GM11168 (cell line): ENCODE measurements around the gene MRPL22.
"Not testable (repeated sequence)": the region's sequence is repeated elsewhere in the genome, so short reads cannot be mapped to it uniquely, and the experiment has no call there.

ENCODE experiments used
- in situ Hi-C: fragments of 300-500 bp; cut with MboI; formaldehyde crosslinking; loops from one replicate; pipeline ENCODE4 v1.12.0; 2022; ENCODE audit warnings: low sequenced_read_pairs; ENCODE audit not compliant: unreplicated experiment

Gene MRPL22

GRCh38 chr5:154986151-154986550, 45.3 kb downstream of the MRPL22 start:
- in situ Hi-C loops = no loop called here

- in situ Hi-C loops = no loop called here
These were observed 48.8 kb downstream of the MRPL22 start for GRCh38 chr5:154989626-154990025.

GRCh38 chr5:154993461-154993860, 52.6 kb downstream of the MRPL22 start:
- in situ Hi-C loops = no loop called here

GRCh38 chr5:154995679-154996078, 54.8 kb downstream of the MRPL22 start:
- in situ Hi-C loops = no loop called here

DNA sequence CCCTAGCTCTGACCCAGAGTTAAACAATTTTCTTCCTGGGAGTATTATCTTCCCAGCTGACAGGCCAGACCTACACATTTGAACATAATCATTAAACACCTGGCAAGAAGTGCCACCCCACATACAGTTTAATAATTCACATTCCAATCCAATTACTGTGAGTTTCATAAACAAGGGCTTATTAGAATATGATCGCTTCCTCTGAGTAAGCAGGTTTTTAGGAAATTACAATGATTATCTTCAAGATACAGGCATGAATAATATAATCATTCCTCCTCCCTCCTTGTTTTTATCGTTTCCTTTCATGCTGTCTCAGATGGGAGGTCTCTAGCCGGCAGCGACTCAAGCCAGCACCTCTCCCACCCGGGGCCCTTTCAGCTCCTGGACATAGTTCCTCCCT, 56.9 kb downstream of the MRPL22 start:
- in situ Hi-C loops = no loop called here

DNA sequence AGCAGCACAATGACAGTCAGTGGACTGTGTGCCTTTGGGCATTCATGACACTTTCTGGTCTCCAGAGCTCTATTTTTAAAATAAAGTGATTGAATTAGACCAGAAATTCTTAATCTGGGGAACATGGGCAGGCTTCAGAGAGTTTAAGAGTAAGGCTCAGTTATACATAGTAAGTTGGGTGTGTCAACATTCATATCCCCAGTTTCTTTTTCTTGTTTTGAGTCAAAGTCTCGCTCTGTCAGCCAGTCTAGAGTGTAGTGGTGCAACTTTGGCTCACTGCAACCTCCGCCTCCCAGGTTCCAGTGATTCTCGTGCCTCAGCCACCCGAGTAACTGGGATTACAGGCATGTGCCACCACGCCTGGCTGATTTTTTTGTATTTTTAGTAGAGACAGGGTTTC, 59.0 kb downstream of the MRPL22 start:
- in situ Hi-C loops = no loop called here

- in situ Hi-C loops = no loop called here
These were observed 60.6 kb downstream of the MRPL22 start for GRCh38 chr5:155001523-155001922.

DNA sequence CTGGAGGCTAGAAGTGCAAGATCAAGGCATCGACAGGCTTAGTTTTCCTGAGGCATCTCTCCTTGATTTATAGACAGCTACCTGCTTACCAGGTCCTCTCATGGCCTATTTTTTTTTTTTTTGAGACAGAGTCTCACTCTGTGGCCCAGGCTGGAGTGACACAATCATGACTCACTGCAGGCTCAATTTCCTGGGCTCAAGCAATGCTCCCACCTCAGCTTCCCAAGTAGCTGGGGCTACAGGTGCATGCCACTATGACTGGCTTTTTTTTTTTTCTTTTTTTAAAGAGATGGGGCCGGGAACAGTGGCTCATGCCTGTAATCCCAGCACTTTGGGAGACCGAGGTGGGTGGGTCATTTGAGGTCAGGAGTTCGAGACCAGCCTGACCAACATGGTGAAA, 61.8 kb downstream of the MRPL22 start:
- in situ Hi-C loops = not testable (repeated sequence)

- in situ Hi-C loops = no loop called here
These were observed 63.4 kb downstream of the MRPL22 start for GRCh38 chr5:155004138-155004744.

GRCh38 chr5:155006265-155006664, 65.4 kb downstream of the MRPL22 start:
- in situ Hi-C loops = not testable (repeated sequence)

DNA sequence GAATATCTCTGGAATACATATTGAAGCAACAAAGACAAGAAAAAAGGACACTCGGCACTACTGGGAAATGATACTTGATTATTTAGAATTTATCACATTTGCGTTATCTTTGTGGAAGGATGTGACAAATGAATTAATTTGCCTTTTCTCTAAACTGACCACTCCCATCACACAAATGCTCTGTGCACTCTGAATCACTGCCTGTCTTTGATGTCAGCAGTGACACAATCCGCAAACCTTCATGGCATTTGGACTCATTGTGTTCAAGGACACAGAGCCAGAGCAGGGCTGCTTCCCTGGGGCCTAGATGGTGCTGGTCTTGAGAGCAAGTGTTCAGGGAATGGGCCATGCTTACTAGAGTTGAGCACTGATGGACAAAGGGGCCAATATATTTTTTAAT, 67.8 kb downstream of the MRPL22 start:
- in situ Hi-C loops = no loop called here

DNA sequence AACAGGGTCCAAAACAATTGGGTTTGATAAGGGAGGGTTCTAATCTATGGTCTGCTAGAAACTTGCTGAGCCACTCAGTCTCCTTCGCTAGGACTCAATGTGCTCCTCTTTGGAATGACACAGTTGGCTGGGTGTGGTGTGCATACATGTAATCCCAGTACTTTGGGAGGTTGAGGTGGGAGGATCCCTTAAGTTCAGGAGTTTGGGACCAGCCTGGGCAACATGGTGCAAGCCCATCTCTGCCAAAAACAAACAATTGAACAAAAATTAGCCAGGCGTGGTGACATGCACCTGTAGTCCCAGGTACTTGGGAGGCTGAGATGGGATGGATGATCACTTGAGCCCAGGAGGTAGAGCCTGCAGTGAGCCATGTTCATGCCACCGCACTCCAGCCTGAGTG, 70.0 kb downstream of the MRPL22 start:
- in situ Hi-C loops = no loop called here

DNA sequence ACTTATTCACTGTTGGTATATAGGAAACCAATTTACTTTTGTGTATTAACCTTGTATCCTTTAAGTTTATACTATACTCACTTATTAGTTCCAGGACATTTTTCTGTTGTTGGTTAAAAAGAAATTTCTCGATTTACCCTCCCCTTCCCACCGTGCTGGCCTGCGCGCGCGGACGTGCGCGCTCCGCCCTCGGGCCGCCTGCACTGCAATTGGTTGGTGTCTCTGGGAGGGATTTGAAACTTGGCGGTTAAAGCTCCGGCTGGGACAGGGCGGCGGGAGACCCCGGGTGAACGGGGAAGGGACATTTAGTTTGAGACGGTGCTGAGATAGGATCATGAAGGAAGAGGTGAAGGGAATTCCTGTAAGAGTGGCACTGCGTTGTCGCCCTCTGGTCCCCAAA, 72.7 kb downstream of the MRPL22 start, which contains the start of gene KIF4B:
TSS of gene KIF4B (plus strand) at position 230 of the 400 bp plus-strand sequence. CDS start at position 335, 105 bp downstream.
- in situ Hi-C loops = no loop called here

DNA sequence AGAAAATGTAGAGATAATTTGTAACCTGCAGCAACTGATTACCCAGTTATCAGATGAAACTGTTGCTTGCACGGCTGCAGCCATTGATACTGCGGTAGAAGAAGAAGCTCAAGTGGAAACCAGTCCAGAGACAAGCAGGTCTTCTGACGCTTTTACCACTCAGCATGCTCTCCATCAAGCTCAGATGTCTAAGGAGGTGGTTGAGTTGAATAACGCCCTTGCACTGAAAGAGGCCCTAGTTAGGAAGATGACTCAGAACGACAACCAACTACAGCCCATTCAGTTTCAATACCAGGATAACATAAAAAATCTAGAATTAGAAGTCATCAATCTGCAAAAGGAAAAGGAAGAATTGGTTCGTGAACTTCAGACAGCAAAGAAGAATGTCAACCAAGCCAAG, 74.4 kb downstream of the MRPL22 start:
- in situ Hi-C loops = no loop called here

DNA sequence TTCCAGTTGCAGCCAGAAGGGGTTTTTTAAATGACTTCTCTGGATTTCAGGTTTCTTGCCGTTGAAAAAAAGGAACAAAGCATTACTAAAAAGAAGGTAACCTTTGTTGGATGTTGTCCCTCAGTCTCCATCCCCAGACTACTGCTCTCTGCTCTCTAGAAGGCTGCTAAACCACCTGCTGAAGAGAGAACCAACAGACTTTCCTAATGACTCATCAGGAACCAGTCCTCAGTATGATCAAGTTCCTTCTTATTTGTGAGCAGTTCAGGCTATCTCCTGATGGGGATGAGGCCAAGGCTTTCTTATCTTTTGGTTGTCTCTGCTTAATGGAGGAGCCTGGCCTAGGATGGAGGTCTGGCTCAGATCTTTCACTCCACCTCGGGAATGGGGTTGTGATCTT, 76.7 kb downstream of the MRPL22 start:
- in situ Hi-C loops = no loop called here
